Stomach (tissue), 9 donors: ENCODE results near the gene MUC21. TPM values are rescaled to one million over a fixed set of nuclear protein-coding genes. Genes with fewer than 3 reads are reported as not detected.
A peak's percentile ranks its signal among the peaks of the same experiment; 100 is the strongest.

Experiments used
- DNase-seq, 2 donors: peaks; one replicate each; pipeline versions ENCODE4 v3.0.0 to v3.0.0-alpha.2; 2013 to 2019
- H3K27ac ChIP-seq, 5 donors: fragments of 200-600 bp in 4 of 5; sonication (generic) in 4 of 5; one replicate each; pipeline ENCODE4 v1.5.1; 2013 to 2019; ENCODE audit warnings: mild to moderate bottlenecking in 1 of 5, moderate library complexity in 1 of 5
- H3K27me3 ChIP-seq, 3 donors: fragments of 200-600 bp; sonication (generic); one replicate each; pipeline ENCODE4 v1.5.1; 2017 to 2019; ENCODE audit warnings: mixed run types in 1 of 3
- H3K36me3 ChIP-seq, 4 donors: fragments of 200-600 bp; sonication (generic); 1 replicate in 3 of 4; 2 replicates in 1 of 4; pipeline ENCODE4 v1.5.1; 2016 to 2019
- H3K4me1 ChIP-seq, 4 donors: fragments of 200-600 bp; sonication (generic); one replicate each; pipeline ENCODE4 v1.5.1; 2016 to 2019
- H3K4me3 ChIP-seq, 4 donors: fragments of 200-600 bp; sonication (generic) in 3 of 4; one replicate each; pipeline ENCODE4 v1.5.1; 2016 to 2019; ENCODE audit warnings: mild to moderate bottlenecking in 1 of 4
- H3K9me3 ChIP-seq, 4 donors: fragments of 200-600 bp; sonication (generic); one replicate each; pipeline ENCODE4 v1.5.1; 2016 to 2019
- CTCF ChIP-seq, 7 experiments: fragments of 450-650 bp in 4 of 7; fragments of 200-600 bp in 3 of 7; sonication (generic) in 3 of 7; IDR thresholded peaks; one replicate each; pipeline ENCODE4 v1.5.1; 2016 to 2019; ENCODE audit warnings: antibody characterized with exemption in 7 of 7, control low read depth in 2 of 7, mild to moderate bottlenecking in 1 of 7
- EP300 ChIP-seq: sonication (generic); formaldehyde crosslinking; IDR thresholded peaks from one replicate; pipeline ENCODE4 v1.6.1; 2017; ENCODE audit warnings: antibody characterized with exemption
- POLR2A ChIP-seq, 4 donors: fragments of 450-650 bp; IDR thresholded peaks; one replicate each; pipeline ENCODE4 v1.6.1; 2016; ENCODE audit warnings: antibody characterized with exemption in 4 of 4, control low read depth in 2 of 4, mild to moderate bottlenecking in 1 of 4, moderate library complexity in 1 of 4
- POLR2AphosphoS5 ChIP-seq, 3 donors: sonication (generic); formaldehyde crosslinking; IDR thresholded peaks; one replicate each; pipeline ENCODE4 v1.6.1; 2016; ENCODE audit warnings: antibody characterized with exemption in 3 of 3
- WGBS, 5 donors: extraction: QIAGEN DNeasy Blood & Tissue Kit in 3 of 5; methylation state at CpG; one replicate each; pipeline versions ENCODE4 v1.1.5 to v1.1.7; 2013 to 2018; 5-methylcytosine and 5-hydroxymethylcytosine counted together
- intact Hi-C: fragments of 100-400 bp; cut with DNase I; formaldehyde crosslinking; loops from one replicate; pipeline ENCODE4 v1.15.1; 2023; ENCODE audit warnings: low total_unique reads
- polyA plus RNA-seq, 3 donors: library from polyadenylated mRNA; stranded (reverse); fragments of 200-250 nt; gene quantifications; one replicate each; pipeline ENCODE4 v1.2.3, GENCODE V29; 2013
- total RNA-seq, 5 donors: library from RNA; depleted of rRNA; stranded (reverse); fragments of >200 nt; gene quantifications; one replicate each; pipeline versions ENCODE4 v1.1.0 to v1.2.3, GENCODE V29; 2014 to 2016
- donor health status: healthy with polysubstance abuse.
- donor health status: Bipolar disorder and iron deficiency.
- donor health status: healthy.

The MUC21 gene
- total and polyA plus RNA-seq, 8 donors = 0.18 to 131 (median 1.6) TPM; not detected in 1

DNA sequence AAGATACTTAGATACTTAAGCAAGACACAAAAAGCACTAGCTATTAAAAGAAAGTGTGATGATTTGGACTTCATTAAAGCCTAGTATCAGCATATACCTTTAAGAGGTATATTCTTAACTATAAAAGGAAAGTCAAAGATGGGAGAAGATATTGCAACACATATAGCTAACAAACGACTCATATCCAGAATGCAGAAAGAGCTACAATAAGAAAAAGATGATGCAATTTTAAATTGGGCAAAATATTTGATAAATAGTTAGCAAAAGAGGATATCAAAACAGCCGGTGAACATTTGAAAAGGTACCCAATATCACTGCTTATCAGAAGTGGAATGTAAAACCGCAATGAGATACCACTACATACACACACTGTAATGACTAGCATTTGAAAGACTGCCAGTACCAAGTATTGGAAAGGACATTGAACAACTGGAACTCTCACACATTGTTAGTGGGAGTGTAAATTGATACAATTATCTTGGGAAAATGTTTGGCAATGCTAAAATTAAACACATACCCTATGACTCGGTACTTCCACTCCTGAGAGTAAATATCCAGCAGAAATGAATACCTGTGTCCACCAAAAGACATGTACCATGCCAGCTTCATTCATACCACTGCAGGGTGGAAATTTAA is 52.5 kb downstream of the MUC21 start:
- no peak for DNase-seq
- intact Hi-C loops = no loop called here
- Histone ChIP-seq H3K9me3 (no peaks in the 10 kb centered on the region), H3K27ac (peak overlapping the region in 2 of 5 donors; percentile 11 to 38), H3K36me3 (no peaks in the 10 kb centered on the region), H3K4me1 (peaks cover 8 to 46% (median 38%) of the 10 kb centered on the region in 4 donors), H3K27me3 (no peaks in the 10 kb centered on the region), H3K4me3 (no peak overlapping the region)
- peak; percentile 16 to 83 (median 63) for TF ChIP-seq POLR2AphosphoS5 (IDR thresholded peaks at IDR 0.05)
- no peak for TF ChIP-seq EP300
- WGBS, 5 donors = 28 to 44% (median 31%) methylated on average over 4 of the region's 4 CpGs

DNA sequence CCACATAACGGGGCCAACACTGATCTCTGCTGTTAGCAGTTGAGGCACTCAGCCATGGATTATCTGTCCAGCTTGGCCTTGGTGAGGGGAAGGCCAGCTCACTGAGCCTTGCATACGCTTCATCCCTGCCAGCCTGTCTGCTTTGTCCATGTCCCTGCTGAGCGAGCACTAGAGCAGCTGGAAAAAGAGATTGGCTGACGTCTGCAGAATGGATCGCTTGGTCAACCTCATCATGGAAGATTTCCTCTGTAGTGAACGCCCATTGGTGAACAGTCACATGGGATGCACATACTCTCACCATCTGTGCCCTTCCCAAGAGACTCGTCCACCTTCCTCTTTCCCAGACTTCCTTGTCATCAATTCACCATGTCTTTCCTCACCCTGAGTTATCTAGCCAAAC is 53.7 kb downstream of the MUC21 start:
- DNase-seq = no peak
- no peak for TF ChIP-seq EP300
- no peak for TF ChIP-seq POLR2AphosphoS5 (IDR thresholded peaks at IDR 0.05)
- no peak for TF ChIP-seq POLR2A (IDR thresholded peaks at IDR 0.05)
- no peak for TF ChIP-seq CTCF (IDR thresholded peaks at IDR 0.05)
- Histone ChIP-seq H3K36me3 (no peaks in the 10 kb centered on the region), H3K9me3 (no peaks in the 10 kb centered on the region), H3K27me3 (no peaks in the 10 kb centered on the region), H3K4me3 (no peak overlapping the region), H3K4me1 (peaks cover 8 to 57% (median 44%) of the 10 kb centered on the region in 4 donors), H3K27ac (peak overlapping the region in 2 of 5 donors; percentile 11 to 66)
- 81 to 86% (median 84%) methylated on average over 7 of the region's 7 CpGs for WGBS, 5 donors
- intact Hi-C loops = no loop called here

- Histone ChIP-seq H3K27ac (peak overlapping the region in 1 of 5 donors; percentile 66), H3K4me1 (peaks cover 11 to 63% (median 45%) of the 10 kb centered on the region in 4 donors), H3K27me3 (no peaks in the 10 kb centered on the region), H3K36me3 (no peaks in the 10 kb centered on the region), H3K9me3 (no peaks in the 10 kb centered on the region), H3K4me3 (no peak overlapping the region)
- TF ChIP-seq POLR2A (IDR thresholded peaks at IDR 0.05) (no peak), CTCF (IDR thresholded peaks at IDR 0.05) (no peak), EP300 (no peak), POLR2AphosphoS5 (IDR thresholded peaks at IDR 0.05) (no peak)
- intact Hi-C loops = no loop called here
- WGBS, 5 donors = 20 to 47% (median 29%) methylated on average over 3 of the region's 3 CpGs
- no peak for DNase-seq
Measured at GRCh38 chr6:31037682-31038081, 54.2 kb downstream of the MUC21 start.

GRCh38 chr6:31038559-31038958 is 55.0 kb downstream of the MUC21 start:
- Histone ChIP-seq H3K27ac (peak overlapping the region; percentile 20 to 66 (median 38)), H3K27me3 (no peaks in the 10 kb centered on the region), H3K9me3 (no peaks in the 10 kb centered on the region), H3K4me1 (peaks cover 16 to 71% (median 47%) of the 10 kb centered on the region in 4 donors), H3K36me3 (no peaks in the 10 kb centered on the region), H3K4me3 (no peak overlapping the region)
- WGBS, 5 donors = 77 to 94% (median 87%) methylated on average over 8 of the region's 8 CpGs
- intact Hi-C loops = no loop called here
- no peak for DNase-seq
- TF ChIP-seq EP300 (no peak), POLR2AphosphoS5 (IDR thresholded peaks at IDR 0.05) (no peak), POLR2A (IDR thresholded peaks at IDR 0.05) (no peak), CTCF (IDR thresholded peaks at IDR 0.05) (no peak)

Other genes with a start within 250 kb of the MUC21 start
- gene FLOT1, start 241.0 kb upstream of the MUC21 start, total RNA-seq = 100 to 1,000 TPM in 2 of 5 donors, 10 to 100 TPM in 3; 40.6 to 201 (median 74.7) TPM
- 100 to 1,000 TPM; 145 to 178 (median 151) TPM for gene FLOT1, start 241.0 kb upstream of the MUC21 start, polyA plus RNA-seq
- 100 to 1,000 TPM in 2 of 5 donors, 10 to 100 TPM in 3; 16.5 to 144 (median 92.8) TPM for gene IER3, start 239.2 kb upstream of the MUC21 start, total RNA-seq
- gene IER3, start 239.2 kb upstream of the MUC21 start, polyA plus RNA-seq = 100 to 1,000 TPM; 112 to 187 (median 147) TPM
- gene DDR1, start 99.2 kb upstream of the MUC21 start, total RNA-seq = 100 to 1,000 TPM in 3 of 5 donors, 10 to 100 TPM in 2; 51.3 to 144 (median 109) TPM
- gene DDR1, start 99.2 kb upstream of the MUC21 start, polyA plus RNA-seq = 10 to 100 TPM; 17.6 to 88.7 (median 49.4) TPM
- 10 to 100 TPM in 2 of 5 donors, 1 to 10 TPM in 3; 3.9 to 67.4 (median 8.1) TPM for gene GTF2H4, start 75.5 kb upstream of the MUC21 start, total RNA-seq
- gene GTF2H4, start 75.5 kb upstream of the MUC21 start, polyA plus RNA-seq = 10 to 100 TPM; 15.3 to 29.6 (median 17.6) TPM
- gene VARS2, start 69.5 kb upstream of the MUC21 start, total RNA-seq = 10 to 100 TPM in 4 of 5 donors, 1 to 10 TPM in 1; 1.2 to 61.6 (median 22.7) TPM
- gene VARS2, start 69.5 kb upstream of the MUC21 start, polyA plus RNA-seq = 10 to 100 TPM; 17.9 to 21.8 (median 18.5) TPM
- 10 to 100 TPM in 1 of 5 donors, 1 to 10 TPM in 1, not detected in 3; 2.8 to 15.2 TPM for gene SFTA2, start 51.5 kb upstream of the MUC21 start, total RNA-seq
- gene SFTA2, start 51.5 kb upstream of the MUC21 start, polyA plus RNA-seq = 10 to 100 TPM; 10.2 to 94.7 (median 44.1) TPM
- gene MUCL3, start 42.7 kb upstream of the MUC21 start, total RNA-seq = 100 to 1,000 TPM in 3 of 5 donors, 10 to 100 TPM in 1, under 1 TPM in 1; 0.87 to 346 (median 168) TPM
- gene MUCL3, start 42.7 kb upstream of the MUC21 start, polyA plus RNA-seq = 10 to 100 TPM; 17.5 to 83.3 (median 39.6) TPM
- not detected for gene MUC22, start 26.8 kb downstream of the MUC21 start, total RNA-seq
- under 1 TPM in 1 of 3 donors, not detected in 2; 0.65 TPM for gene MUC22, start 26.8 kb downstream of the MUC21 start, polyA plus RNA-seq
- gene C6orf15, start 128.9 kb downstream of the MUC21 start, total RNA-seq = not detected
- gene C6orf15, start 128.9 kb downstream of the MUC21 start, polyA plus RNA-seq = not detected
- 1 to 10 TPM in 4 of 5 donors, not detected in 1; 2.7 to 5.7 (median 4.0) TPM for gene PSORS1C1, start 131.1 kb downstream of the MUC21 start, total RNA-seq
- gene PSORS1C1, start 131.1 kb downstream of the MUC21 start, polyA plus RNA-seq = 1 to 10 TPM; 3.1 to 7.4 (median 3.9) TPM
- not detected for gene CDSN, start 136.7 kb downstream of the MUC21 start, total RNA-seq
- gene CDSN, start 136.7 kb downstream of the MUC21 start, polyA plus RNA-seq = under 1 TPM in 1 of 3 donors, not detected in 2; 0.05 TPM
- gene PSORS1C2, start 155.3 kb downstream of the MUC21 start, total RNA-seq = under 1 TPM in 1 of 5 donors, not detected in 4; 0.73 TPM
- 1 to 10 TPM in 1 of 3 donors, not detected in 2; 1.6 TPM for gene PSORS1C2, start 155.3 kb downstream of the MUC21 start, polyA plus RNA-seq
- gene CCHCR1, start 174.1 kb downstream of the MUC21 start, total RNA-seq = 100 to 1,000 TPM in 1 of 5 donors, 10 to 100 TPM in 3, 1 to 10 TPM in 1; 9.7 to 201 (median 24.5) TPM
- gene CCHCR1, start 174.1 kb downstream of the MUC21 start, polyA plus RNA-seq = 10 to 100 TPM; 11.8 to 21.0 (median 12.3) TPM
- 10 to 100 TPM in 1 of 5 donors, 1 to 10 TPM in 4; 5.8 to 16.1 (median 7.1) TPM for gene TCF19, start 174.9 kb downstream of the MUC21 start, total RNA-seq
- 1 to 10 TPM; 5.0 to 7.7 (median 7.7) TPM for gene TCF19, start 174.9 kb downstream of the MUC21 start, polyA plus RNA-seq
- 100 to 1,000 TPM in 2 of 5 donors, 10 to 100 TPM in 2, not detected in 1; 47.5 to 155 (median 113) TPM for gene POU5F1, start 187.0 kb downstream of the MUC21 start, total RNA-seq
- 10 to 100 TPM in 1 of 3 donors, 1 to 10 TPM in 2; 2.6 to 13.0 (median 6.5) TPM for gene POU5F1, start 187.0 kb downstream of the MUC21 start, polyA plus RNA-seq